K562 (cell line): ENCODE results near the gene IFFO2. TPM values are rescaled to one million over a fixed set of nuclear protein-coding genes. Genes with fewer than 3 reads are reported as not detected.

ENCODE experiments used
- BRD9 ChIP-seq: fragments of 450-650 bp; IDR thresholded peaks from 2 replicates; pipeline ENCODE4 v1.6.1; 2018; ENCODE audit warnings: low read depth; ENCODE audit not compliant: partially characterized antibody
- CEBPB ChIP-seq: fragments of 450-650 bp; IDR thresholded peaks from 2 replicates; pipeline ENCODE4 v1.6.1; 2016; ENCODE audit warnings: missing genetic modification characterization, missing compliant biosample characterization
- CGGBP1 ChIP-seq: fragments of 250-450 bp; sonication (Bioruptor Pico); IDR thresholded peaks from 2 replicates; pipeline ENCODE4 v1.9.0; 2021; ENCODE audit warnings: mild to moderate bottlenecking
- CHD1 ChIP-seq: fragments of 200-600 bp; sonication (generic); IDR thresholded peaks from one replicate; pipeline ENCODE4 v1.6.1; 2012; ENCODE audit warnings: mild to moderate bottlenecking, moderate library complexity, low read length, inconsistent platforms
- CREB5 ChIP-seq: fragments of 250-450 bp; sonication (Bioruptor Pico); IDR thresholded peaks from 2 replicates; pipeline ENCODE4 v1.5.0; 2020; ENCODE audit warnings: mild to moderate bottlenecking
- JUND ChIP-seq, 2 experiments: IDR thresholded peaks; 2 replicates in 1 of 2; 3 replicates in 1 of 2; pipeline ENCODE4 v1.6.1; 2011; ENCODE audit warnings: borderline replicate concordance in 2 of 2, low read depth in 2 of 2, low read length in 2 of 2, improper control_type of control experiment in 1 of 2, missing biosample characterization in 1 of 2, missing genetic modification characterization in 1 of 2, missing genetic modification reagents in 1 of 2
- MCM7 ChIP-seq, 2 experiments: fragments of 450-650 bp; IDR thresholded peaks; 2 replicates each; pipeline ENCODE4 v1.6.1; 2016 to 2018
- MEIS2 ChIP-seq: fragments of 450-650 bp; IDR thresholded peaks from 2 replicates; pipeline ENCODE4 v1.6.1; 2014; ENCODE audit warnings: mild to moderate bottlenecking; ENCODE audit not compliant: partially characterized antibody
- MTA3 ChIP-seq: fragments of 450-650 bp; formaldehyde crosslinking; IDR thresholded peaks from 2 replicates; pipeline ENCODE4 v1.6.1; 2017; ENCODE audit warnings: mild to moderate bottlenecking, borderline replicate concordance
- MYBL2 ChIP-seq, 2 experiments: fragments of 450-650 bp in 1 of 2; sonication (generic) in 1 of 2; formaldehyde crosslinking in 1 of 2; IDR thresholded peaks; 2 replicates each; pipeline versions ENCODE4 v1.6.1 to v1.8.1; 2017 to 2022; ENCODE audit warnings: borderline replicate concordance in 1 of 2, inconsistent platforms in 1 of 2, low read depth in 1 of 2, mild to moderate bottlenecking in 1 of 2, missing genetic modification reagents in 1 of 2, moderate library complexity in 1 of 2
- PRDM10 ChIP-seq: fragments of 450-650 bp; IDR thresholded peaks from 2 replicates; pipeline ENCODE4 v1.6.1; 2018; ENCODE audit not compliant: partially characterized antibody
- RFX7 ChIP-seq: fragments of 250-450 bp; sonication (Bioruptor Pico); IDR thresholded peaks from 2 replicates; pipeline ENCODE4 v1.5.1; 2021; ENCODE audit warnings: mild to moderate bottlenecking
- SMARCB1 ChIP-seq: IDR thresholded peaks from 2 replicates; pipeline ENCODE4 v1.6.1; 2011; ENCODE audit warnings: improper control_type of control experiment, low read depth; ENCODE audit not compliant: insufficient read length
- SRSF9 ChIP-seq: fragments of 200-400 bp; formaldehyde crosslinking; IDR thresholded peaks from 2 replicates; pipeline ENCODE4 v1.6.1; 2017; ENCODE audit warnings: low read depth, low read length, borderline replicate concordance
- ZBTB17 ChIP-seq: fragments of 450-650 bp; formaldehyde crosslinking; IDR thresholded peaks from 2 replicates; pipeline ENCODE4 v1.4.0; 2020; ENCODE audit warnings: mild to moderate bottlenecking
- ZBTB9 ChIP-seq: fragments of 450-650 bp; formaldehyde crosslinking; IDR thresholded peaks from 2 replicates; pipeline ENCODE4 v1.4.0; 2020; ENCODE audit warnings: mild to moderate bottlenecking, moderate library complexity
- ZFPM2 ChIP-seq: fragments of 250-450 bp; sonication (Bioruptor Pico); IDR thresholded peaks from 2 replicates; pipeline ENCODE4 v1.5.1; 2022; ENCODE audit warnings: mild to moderate bottlenecking
- ZNF253 ChIP-seq: fragments of 250-450 bp; sonication (Bioruptor Pico); conservative IDR thresholded peaks from 2 replicates; pipeline ENCODE4 v1.6.1; 2021; ENCODE audit warnings: mild to moderate bottlenecking
- ZNF507 ChIP-seq: conservative IDR thresholded peaks from 2 replicates; pipeline ENCODE4 v1.6.1; 2017; ENCODE audit warnings: missing genetic modification characterization, missing compliant biosample characterization
- ZNF639 ChIP-seq, 2 experiments: fragments of 200-800 bp in 1 of 2; sonication (Bioruptor generic) in 1 of 2; sonication (generic) in 1 of 2; formaldehyde crosslinking in 1 of 2; IDR thresholded peaks in 1 of 2; conservative IDR thresholded peaks in 1 of 2; 2 replicates each; pipeline versions ENCODE4 v1.5.0 to v1.6.1; 2016 to 2020; ENCODE audit warnings: missing compliant biosample characterization in 1 of 2, missing genetic modification characterization in 1 of 2, missing genetic modification reagents in 1 of 2
- polyA plus RNA-seq, 8 experiments: library from polyadenylated mRNA; depleted of rRNA in 4 of 8; stranded (reverse) in 5 of 8; unstranded in 3 of 8; fragments of >200 nt; fragmentation: Nextera tagmentation in 2 of 8; fragmentation: Illumina TruSeq in 1 of 8; extraction: Ambion mirVana in 2 of 8; extraction: Trizol in 1 of 8; gene quantifications; 2 replicates each; pipeline versions ENCODE4 v1.2.1 to v1.2.3, GENCODE V29; 2011 to 2014; ENCODE audit warnings: inconsistent platforms in 1 of 8, missing spikeins in 1 of 8
- total RNA-seq, 7 experiments: library from RNA; depleted of rRNA in 6 of 7; stranded (reverse); fragments of >200 nt in 6 of 7; fragmentation: Illumina TruSeq in 2 of 7; extraction: Trizol in 2 of 7; gene quantifications; 2 replicates each; pipeline versions ENCODE4 v1.2.1 to v1.2.3, GENCODE V29; 2011 to 2021; ENCODE audit warnings: low replicate concordance in 1 of 7

The IFFO2 gene
- total and polyA plus RNA-seq, 9 of the 15 experiments (the other 6 are each of a cell fraction or from before 2014, with no cell fraction given): 0.15 to 1.0 (median 0.44) TPM; not detected in 2

GRCh38 chr1:18903291-18903756, 53.2 kb downstream of the IFFO2 start (continued):
- TF ChIP-seq SMARCB1 (no peak), ZFPM2 (CRISPR knock-in tag) (no peak), MTA3 (no peak), JUND (IDR thresholded peaks at IDR 0.05; ENCODE audit: borderline replicate concordance, low read depth, low read length) (0 out of 2 replicates have a peak, but pooled peaks have one; percentile 6), JUND (tag; IDR thresholded peaks at IDR 0.05; ENCODE audit: borderline replicate concordance, low read depth, low read length) (no peak), ZNF253 (CRISPR knock-in tag) (no peak), MYBL2 (IDR thresholded peaks at IDR 0.05; ENCODE audit: low read depth) (no peak), MYBL2 (CRISPR knock-in tag; IDR thresholded peaks at IDR 0.05; ENCODE audit: borderline replicate concordance) (no peak), MEIS2 (no peak), BRD9 (no peak), CHD1 (no peak), PRDM10 (no peak), SRSF9 (no peak), ZNF639 (CRISPR knock-in tag; conservative IDR thresholded peaks at IDR 0.05 in 1 of 2, IDR thresholded peaks at IDR 0.05 in 1 of 2) (no peak), ZBTB17 (0 out of 2 replicates have a peak, but pooled peaks have one; percentile 5), ZNF507 (no peak), ZBTB9 (CRISPR knock-in tag) (0 out of 2 replicates have a peak, but pooled peaks have one; percentile 2), MCM7 (IDR thresholded peaks at IDR 0.05) (no peak), CREB5 (CRISPR knock-in tag) (no peak), CGGBP1 (no peak), RFX7 (CRISPR knock-in tag) (no peak), CEBPB (tag) (no peak)
